Stimulated activated CD8-positive, alpha-beta memory T cell treated with anti-CD3 and anti-CD28 coated beads, Interleukin-4, amount 100 ng/mL, for 1 hour (primary cell): ENCODE data around the gene CCDC38.
"Not testable (repeated sequence)": the region's sequence is repeated elsewhere in the genome, so short reads cannot be mapped to it uniquely, and the experiment has no call there.

Source experiments
- DNase-seq, 2 donors: peaks; one replicate each; pipeline ENCODE4 v3.0.0-alpha.2; 2020; ENCODE audit warnings: low read depth in 2 of 2, low spot score in 1 of 2

The CCDC38 gene

DNA sequence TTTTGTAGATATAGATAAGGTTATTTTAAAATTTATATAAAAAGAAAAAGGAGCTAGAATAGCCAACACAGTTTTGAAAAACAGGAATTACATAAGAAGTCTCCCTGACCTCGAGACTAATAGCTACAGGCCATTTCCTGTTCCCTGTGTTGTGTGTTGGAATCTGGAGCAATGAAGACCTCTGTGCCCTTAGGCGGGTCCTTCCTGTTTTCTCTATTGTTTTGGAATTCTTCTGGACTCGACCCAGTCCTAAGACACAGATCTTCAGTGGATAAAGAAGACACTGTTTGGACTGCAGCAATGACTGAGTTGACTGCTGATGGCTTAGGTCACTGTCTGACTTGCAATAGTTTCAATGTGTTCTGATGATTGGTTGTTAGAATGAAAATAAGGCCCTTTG lies 57.4 kb downstream of the CCDC38 start:
- DNase-seq = no peak

- no peak for DNase-seq
Measured at GRCh38 chr12:95882873-95883272, 59.5 kb downstream of the CCDC38 start.

DNA sequence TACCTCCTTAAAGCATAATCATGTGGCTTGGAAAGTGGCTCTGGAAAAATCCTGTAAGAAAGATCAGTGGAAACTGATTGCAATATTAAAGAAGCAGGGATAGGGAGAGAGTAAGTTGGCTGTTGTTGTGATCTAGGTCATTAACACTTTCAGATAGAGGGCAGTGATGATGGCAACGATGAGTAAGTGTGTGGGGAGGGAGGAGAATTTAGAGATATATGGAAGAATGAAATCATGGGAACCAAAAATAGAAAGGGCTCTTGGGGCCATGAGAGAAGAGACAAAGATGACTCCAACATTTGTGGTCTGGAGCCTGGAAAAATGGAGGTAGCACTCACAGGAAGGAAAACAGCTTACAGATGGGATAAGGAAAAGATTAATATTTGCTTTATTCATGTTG lies 60.3 kb downstream of the CCDC38 start:
- no peak for DNase-seq

DNA sequence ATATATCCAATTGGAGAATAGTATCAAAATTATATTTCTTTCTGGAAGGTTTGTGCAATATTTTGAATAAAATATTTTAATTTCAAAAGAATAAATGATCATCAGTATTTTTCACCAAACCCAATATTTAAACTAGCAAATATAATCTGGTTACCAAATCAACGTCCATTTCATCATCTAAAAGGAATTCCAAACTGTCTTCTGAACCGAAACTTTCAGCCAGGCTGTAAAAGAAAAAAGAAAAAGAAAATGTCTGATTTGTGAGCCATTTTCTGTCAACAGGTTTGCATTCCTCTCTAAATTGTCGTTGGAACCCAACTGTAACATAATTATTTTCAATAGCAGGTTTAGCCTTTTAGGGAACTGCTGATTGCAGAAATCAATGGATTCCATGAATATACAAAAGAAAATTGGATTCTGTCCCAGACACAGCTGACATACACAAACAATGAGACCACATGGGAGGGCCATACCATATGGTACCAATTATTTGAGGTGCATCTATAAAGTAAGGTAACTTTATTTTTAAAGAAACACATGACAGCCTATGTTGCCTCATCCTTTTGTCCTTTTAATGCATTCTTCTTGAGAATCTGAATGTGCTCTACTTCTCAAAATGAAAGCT lies 61.0 kb downstream of the CCDC38 start:
- no peak for DNase-seq

- no peak for DNase-seq
Measured at GRCh38 chr12:95880895-95881294, 61.5 kb downstream of the CCDC38 start.

GRCh38 chr12:95877622-95878021 lies 64.8 kb downstream of the CCDC38 start:
- DNase-seq = no peak

DNA sequence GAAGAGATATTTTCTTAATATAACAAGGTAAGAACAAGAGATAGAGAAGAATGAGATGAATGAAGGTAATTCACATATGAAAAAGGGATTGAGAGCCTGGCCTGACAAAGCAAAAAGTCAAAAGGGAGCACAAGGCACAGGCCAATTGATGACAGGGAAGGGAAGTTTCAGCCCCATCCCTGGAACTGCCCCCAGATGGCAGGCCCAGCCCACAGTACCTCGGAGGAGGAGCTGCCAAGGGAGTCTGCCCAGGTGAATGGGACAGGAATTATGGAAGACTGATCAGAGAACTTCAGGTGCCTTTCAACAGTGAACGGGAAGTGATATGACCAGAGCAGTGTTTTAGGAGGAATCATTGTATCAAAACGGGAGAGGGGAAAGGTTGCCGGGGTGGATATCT lies 68.0 kb downstream of the CCDC38 start:
- DNase-seq = no peak

GRCh38 chr12:95870897-95871296 lies 71.5 kb downstream of the CCDC38 start:
- no peak for DNase-seq

GRCh38 chr12:95863337-95863736 lies 79.1 kb downstream of the CCDC38 start:
- DNase-seq = no peak

DNA sequence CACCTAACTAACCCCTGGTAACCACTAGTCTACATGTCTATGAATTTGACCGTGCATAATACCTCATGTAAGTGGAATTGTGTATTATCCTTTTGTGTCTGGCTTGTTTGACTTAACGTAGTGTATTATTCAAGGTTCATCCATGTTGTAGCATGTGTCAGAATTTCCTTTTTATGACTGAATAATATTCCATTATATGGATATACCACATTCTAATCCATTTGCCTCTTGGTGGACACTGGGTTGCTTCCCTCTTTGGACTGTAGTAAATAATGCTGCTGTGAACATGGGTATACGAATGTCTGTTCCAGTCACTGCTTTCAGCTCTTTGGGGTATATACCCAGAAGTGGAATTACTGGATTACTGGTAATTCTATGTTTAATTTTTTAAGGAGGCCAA lies 80.4 kb downstream of the CCDC38 start:
- DNase-seq = no peak

DNA sequence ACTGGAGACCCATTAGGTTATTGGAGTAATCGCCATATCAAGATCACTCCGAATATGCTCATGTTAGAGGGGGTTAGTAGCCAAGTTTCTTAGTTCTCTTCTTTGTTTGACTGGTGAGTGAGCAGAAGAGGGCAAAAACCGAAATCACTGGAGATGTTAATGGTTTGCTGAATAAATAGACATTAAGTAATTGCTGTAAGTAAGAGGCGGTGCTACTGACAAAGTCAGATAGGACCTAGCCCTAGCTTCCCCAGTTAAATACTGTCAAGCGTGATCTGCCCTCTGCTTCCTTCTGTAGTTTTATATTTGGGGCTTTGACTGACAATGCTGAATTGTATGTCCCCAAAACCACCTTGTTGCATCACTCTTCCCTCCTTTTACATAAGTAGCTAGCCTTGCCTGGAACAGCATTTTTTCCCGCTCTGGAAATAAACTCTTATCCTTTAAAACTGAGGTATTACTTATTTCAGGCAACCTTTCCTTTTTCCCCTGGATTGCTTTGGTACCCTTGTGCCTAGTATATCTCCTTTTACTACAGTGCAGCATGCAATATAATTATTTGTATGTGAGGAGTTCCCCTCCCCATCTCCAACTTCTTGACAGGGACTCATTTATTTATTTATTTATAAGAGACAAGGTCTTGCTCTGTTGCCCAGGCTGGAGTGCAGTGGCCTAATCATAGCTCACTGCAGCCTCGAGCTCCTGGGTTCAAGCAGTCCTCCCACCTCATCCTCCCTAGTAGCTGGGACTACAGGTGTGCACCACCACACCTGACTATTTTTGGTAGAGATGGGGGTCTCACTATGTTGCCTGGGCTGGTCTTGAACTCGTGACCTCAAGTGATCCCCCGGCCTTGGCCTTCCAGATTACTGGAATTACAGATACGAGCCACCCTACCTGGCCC lies 82.2 kb downstream of the CCDC38 start:
- DNase-seq = no peak

DNA sequence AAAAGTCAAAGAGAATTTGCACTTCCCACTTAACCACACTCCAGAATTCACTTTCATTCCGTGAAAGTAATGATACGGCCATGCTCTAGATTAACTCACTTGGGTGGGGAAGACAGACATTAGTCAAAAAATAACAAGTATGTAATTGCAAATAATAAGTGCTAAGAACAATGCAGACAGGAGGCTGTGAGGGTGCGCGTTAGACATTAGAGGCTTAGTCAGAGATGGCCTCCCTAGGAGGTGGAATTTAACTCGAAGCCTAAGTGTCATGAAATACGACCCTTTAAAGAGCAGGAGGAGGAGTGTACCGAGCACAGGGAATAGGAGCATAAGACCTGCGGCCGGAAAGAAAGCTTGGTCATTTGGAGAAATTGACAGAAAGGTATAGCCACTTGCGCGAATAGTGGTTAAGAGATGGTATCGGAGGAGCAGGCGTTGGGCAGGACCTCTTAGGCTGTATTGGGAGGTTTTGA lies 83.0 kb downstream of the CCDC38 start:
- no peak for DNase-seq

DNA sequence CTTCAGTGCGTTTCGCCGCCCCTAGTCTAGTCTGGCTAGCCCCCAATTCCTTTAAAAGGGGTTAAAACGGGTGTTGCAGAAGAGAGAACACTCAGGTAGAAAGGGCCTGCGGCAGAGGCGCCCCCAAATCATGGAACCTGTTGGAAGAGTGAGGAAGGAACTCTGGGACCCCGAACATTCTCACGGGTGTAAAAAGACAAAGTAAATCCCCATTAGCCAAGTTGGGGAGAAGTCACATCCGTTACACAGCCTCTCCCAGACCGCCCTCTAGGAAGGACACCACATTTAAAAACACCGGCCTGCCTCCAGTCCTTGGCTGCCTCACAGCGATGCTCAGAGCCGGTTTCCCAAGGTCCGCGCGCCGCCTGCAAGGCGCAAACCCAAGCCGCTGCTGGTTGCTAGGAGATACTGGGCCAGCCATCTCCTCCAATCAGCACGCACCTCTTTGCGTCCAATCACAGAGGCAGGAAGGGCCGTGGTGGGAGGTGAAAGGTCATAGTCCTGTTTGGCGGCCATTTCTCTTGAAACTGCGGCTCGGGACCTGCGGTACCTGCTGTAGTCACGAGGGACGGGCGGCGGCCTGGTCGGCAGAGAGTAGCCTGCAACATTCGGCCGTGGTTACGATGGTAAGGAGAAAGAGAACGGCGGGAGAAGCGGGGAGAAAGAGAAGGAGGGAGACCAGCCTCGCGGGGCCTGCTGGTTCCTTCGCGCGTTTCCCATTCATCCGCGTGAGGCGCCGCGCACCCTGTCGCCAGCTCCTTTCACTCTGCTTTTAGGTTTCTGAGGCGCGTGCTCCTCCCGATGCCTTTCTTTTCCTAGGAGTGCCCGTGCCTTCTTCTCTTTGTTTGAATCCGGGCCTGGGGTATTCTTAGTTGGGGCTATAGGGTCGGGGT lies 83.7 kb downstream of the CCDC38 start, which contains the start of gene SNRPF:
Gene SNRPF (plus strand): TSS at position 502 of the 893 bp plus-strand sequence. CDS start 122 bp downstream, at position 624.
- peak; percentile 84 to 89 for DNase-seq

GRCh38 chr12:95857799-95858198 lies 84.6 kb downstream of the CCDC38 start:
- DNase-seq = no peak

GRCh38 chr12:95857156-95857555 lies 85.3 kb downstream of the CCDC38 start:
- DNase-seq = no peak

DNA sequence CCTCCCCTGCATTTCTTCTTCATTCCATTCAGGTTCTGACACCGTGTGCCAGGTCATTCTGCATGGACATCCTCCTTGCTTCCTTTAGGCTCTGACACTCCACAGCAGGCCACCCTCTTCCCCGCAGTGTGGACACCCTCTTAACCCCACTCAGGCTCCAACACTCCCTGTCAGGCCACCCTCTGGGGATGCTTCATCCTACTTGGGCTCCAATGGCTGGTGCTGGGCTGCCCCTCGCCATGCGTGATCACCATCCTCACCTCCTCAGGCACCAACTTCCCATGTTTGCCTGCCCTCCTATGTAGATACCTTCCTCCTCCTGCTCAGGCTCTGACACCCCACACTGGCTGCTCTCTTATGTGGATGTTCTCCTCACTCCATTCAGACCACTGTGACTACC lies 90.3 kb downstream of the CCDC38 start:
- DNase-seq = no peak

GRCh38 chr12:95851606-95852005 lies 90.8 kb downstream of the CCDC38 start:
- no peak for DNase-seq

DNA sequence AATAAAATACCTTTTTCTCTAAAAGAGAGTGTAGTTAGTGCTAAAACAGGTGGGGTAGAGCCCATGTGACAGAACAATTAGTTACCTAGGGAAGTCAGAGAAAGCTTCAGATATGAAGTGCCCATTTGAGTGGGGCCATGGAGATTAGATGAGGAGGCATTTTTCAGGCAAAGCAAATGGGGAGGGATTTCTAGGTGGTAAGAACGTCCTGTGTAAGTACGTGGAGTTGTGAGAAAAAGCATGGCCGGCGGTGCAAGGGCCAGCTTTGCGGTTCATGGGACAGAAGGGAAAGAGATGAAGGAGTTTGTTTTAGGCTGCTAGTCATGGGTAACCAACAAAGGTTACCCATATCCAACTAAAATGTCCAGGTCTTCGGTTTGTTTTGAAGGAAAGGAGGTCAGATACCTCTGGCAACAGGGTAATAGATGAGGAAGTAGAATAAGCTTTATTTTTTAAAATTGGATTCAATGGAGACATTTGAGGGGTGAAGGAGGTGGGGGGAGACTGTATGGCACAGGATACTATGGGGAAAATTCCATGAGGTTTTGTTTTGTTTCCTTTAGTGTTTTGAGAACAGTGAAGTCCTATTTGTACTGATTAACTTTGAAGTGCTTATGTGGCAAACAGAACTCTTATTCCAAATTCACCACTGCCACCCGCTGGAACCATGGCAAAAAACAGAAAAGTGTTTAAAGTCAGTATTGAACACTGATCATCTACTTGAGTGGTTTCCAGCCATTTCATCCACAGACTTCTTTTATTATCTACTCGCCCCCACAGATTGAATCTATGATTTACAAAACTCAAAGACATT lies 93.6 kb downstream of the CCDC38 start:
- DNase-seq = no peak

GRCh38 chr12:95842426-95842825 lies 100.0 kb downstream of the CCDC38 start:
- not testable (repeated sequence) for DNase-seq

GRCh38 chr12:95838125-95838524 lies 104.3 kb downstream of the CCDC38 start:
- DNase-seq = no peak
